NCI-H2081 treated with DMSO at 0.1 percent for 48 hours (cell line): ENCODE results near the gene ATP1A2.
A peak's percentile ranks its signal among the peaks of the same experiment; 100 is the strongest.

Source experiments
- DNase-seq: peaks from one replicate; lab custom pipeline; 2025; lab: John Stamatoyannopoulos, UW

Gene ATP1A2

GRCh38 chr1:160085686-160086455 lies 29.7 kb upstream of the ATP1A2 start:
- peak; percentile 25 for DNase-seq

DNA sequence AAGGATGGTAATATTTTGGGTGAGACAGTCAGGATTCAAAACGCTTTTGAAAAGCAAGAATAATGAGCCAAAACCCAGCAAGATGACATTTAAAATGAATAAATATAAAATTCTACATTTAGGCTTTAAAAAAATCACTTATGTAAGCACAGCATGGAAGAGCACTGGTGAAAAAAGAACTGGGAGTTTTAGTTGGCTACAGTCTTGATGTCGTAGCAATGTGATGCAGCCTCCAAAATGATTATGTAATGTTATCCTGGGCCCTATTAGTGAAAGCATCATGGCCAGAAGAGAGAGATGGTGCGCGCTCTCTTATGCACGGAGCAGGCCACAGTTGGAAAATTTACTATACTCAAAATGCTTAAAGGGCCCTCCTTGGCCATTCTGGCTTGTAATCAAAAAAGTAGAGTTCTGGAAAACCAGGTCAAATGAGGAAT lies 29.1 kb upstream of the ATP1A2 start:
- DNase-seq = no peak

DNA sequence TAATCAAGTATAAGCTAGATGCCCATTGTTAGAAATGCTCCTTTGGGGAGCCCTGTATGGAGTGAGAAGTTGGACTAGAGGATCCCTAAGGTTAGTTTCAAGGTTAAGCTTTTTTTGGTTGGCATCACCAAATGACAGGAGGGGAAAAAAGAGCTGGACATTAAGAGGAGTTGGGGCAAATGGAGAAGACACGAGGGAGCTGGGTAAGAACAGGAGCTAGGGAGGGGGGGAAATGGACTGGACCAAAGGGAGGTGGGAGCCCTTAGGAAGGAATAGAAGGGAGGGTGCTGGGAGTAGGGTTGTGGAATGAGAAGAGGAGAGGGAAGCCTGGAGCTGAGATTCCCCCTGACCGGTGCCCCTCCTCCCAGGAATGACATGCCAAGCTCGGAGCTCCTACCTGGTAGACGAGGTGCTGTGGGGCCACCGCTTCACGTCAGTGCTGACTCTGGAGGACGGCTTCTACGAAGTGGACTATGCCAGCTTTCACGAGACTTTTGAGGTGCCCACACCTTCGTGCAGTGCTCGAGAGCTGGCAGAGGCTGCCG lies 28.4 kb upstream of the ATP1A2 start:
- no peak for DNase-seq

DNA sequence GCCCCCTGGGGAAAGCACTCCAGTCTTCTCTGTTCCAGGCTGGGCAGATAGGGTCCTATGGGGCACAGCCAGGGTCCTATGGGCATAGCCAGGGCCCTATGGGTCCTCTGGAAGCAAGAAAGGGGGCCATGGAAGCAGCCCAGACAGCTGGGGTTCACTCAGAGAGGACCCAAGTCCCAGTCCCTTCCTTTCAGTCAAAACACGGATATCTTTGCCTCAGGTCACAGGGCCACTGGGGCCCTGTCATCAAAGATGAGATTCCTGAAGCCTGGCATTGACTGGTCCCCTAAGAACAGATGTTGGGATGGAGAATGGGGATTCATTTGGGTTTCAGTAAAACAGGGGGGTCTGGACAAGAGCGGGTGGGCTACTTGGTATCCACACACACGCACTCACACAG lies 25.7 kb upstream of the ATP1A2 start:
- no peak for DNase-seq

DNA sequence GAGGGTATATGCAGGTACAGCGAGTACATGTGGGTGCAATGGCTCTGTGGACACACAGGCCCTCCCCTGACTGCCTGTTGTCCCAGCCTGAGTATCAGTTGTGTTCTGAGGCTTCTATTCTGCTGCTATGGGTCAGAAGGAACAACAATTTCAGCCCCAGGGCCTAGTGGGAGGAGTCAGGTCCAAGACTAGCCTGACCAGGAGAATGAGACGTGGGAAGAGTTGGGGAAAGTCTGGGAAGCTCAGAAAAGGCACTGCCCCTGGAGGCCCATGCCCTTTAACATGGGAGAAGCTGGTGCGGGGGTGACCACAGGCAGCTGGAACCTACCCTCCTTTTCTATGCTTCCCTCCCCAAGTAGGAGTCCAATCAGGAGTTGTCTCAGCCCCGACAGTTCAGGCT lies 24.8 kb upstream of the ATP1A2 start:
- no peak for DNase-seq

- no peak for DNase-seq
These were observed 23.8 kb upstream of the ATP1A2 start for GRCh38 chr1:160091666-160092223.

DNA sequence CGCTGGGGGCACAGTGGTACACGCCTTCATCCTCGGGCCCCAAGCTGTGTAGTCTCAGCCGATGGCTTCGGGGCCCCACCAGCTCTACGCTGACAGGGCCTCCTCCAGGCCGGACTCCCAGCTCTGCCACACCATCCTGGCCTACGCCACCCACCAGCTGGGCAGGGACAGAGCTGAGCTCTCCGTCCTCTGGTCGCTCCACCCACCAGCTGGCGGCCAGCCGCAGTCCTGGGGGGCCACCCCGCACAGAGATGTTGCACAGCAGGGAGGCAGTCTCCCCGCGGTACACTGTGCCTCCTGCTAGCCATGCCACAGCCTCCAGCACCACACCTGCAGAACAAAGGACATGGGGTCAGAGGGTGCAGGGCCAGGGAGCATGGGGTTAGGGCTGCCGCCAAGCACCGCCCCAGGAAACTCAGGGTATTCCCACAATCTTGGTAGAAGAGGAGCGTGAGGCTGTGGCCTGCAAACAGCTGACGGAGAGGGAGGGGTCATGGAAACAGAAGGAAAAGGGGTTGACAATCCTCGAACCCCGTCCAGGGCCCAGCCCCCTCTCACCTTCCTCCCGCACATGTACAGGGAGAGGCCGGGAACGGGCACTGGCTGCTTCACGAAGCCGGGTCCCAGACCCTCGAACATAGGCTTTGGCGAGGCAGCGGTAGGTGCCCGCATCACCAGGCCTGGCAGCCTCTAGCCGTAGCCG lies 23.0 kb upstream of the ATP1A2 start:
- DNase-seq = no peak

DNA sequence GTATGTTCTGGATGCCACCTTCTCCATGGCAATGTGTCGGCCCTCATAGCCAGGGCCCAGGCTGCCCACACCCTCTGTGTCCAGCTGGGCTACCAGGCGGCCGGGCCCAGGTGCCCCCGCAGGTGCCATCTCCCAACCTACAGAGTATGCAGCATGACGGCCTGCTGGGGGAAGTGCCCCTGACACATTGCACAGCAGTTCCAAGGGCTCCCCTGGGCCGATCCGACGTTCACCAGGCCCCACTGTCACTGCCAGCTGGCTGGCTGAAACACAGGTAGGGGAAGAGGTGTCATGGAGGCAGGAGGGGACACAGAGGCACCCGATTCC lies 22.5 kb upstream of the ATP1A2 start:
- DNase-seq = no peak

DNA sequence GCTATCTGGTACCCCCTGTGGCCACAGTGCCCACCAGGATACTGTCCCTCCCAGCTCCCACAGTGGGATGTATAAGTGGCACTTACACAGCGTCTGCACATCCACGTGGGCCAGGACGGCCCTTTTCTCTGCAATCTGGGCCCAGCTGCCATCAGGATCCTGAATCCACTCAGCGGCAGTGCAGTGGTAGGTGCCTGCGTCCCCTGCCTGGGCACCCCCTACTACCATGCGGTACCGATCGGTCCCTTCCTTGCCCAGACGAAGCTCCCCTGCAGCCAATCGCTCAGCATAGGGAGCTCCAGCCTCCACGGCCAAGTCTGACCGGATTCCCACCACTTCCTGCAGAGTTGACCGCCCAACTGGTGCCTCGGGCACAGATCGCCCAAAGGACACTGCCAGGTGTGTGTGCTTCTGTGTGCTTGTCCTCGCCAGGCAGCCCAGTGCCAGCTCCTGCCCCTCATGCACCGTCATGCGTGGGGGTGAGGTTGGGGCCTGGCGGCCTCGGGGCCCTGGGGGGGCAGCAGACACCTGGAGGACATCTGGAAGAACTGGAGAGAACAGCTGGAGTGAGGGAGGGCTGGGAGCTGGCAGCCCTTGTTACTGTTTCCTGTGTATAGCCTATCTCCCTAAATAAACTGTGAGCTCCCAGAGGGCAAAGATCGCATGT lies 21.8 kb upstream of the ATP1A2 start:
- DNase-seq = no peak

DNA sequence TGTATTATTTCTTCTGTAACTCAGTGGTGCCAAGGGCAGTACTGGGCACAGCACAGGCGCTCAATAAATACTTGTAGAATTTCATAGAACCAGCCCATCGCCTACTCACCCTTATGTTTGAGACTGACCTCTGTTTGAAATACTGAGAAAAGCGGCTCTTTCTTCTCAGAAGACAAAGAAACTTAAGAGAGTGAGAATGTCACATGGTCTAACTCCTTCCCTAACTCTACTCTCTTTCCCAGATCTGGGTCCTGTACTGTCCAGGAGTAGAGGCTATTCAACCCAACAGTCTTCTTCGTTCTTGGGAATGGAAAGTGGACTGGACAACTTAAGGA lies 21.3 kb upstream of the ATP1A2 start:
- no peak for DNase-seq

DNA sequence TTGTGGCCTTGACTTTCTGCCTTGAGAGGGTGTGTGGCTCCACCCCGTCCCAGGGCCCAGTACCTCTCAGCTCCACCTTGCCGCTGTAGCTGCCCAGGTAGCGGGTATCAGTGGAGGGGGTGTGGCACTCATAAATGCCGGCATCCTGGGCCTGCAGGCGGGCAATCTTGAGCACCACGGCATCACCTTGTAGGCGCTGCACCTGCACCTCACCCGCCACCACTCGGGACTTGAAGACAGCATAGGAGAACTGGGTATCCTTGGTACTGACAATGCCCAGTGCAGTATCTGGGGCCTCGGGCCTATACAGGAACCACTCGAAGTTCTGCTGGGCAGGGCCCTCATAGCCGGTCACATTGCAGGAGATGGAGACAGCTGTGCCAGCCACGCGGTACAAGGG lies 20.8 kb upstream of the ATP1A2 start:
- no peak for DNase-seq

GRCh38 chr1:160095382-160096105 lies 20.0 kb upstream of the ATP1A2 start:
- DNase-seq = no peak

DNA sequence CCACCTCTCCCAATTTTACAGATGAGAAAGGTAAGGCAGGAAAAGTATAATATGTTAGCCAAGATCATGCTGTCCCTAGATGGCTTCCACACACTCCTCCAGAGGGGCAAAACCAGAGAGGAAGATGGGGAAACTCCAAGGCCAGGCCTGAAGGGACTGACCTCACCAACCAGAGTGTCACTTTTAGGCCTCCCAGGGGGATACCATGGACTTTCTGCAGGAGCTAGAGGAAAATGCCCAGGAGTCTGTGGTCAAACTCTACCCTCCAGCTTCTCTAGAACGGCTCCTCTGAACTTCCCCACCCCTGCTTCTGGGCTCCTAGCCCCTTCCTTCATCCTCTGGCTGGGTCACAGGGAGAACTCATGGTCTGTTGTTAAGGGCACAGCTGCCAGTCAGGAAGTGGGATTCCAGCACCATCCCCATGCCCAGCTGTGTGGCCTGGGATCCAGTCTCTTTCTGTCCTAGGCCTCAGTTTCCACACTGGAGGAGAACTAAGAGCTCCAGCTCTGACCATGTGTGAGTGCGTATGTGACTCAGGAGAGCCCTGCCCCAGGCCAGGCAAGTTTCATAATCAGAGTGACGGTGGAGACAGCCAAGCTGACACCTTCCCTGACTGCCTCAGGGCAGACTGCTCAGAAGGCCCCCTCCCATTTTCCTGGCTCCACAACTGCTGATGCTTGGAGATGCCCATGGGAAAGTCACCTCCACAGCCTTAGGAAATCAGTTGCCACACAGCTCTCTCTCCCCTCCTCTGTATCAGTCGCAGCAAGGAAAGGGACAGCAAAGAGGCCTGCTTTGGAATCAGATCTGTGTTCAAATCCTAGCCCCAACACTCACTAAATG lies 19.1 kb upstream of the ATP1A2 start:
- no peak for DNase-seq

DNA sequence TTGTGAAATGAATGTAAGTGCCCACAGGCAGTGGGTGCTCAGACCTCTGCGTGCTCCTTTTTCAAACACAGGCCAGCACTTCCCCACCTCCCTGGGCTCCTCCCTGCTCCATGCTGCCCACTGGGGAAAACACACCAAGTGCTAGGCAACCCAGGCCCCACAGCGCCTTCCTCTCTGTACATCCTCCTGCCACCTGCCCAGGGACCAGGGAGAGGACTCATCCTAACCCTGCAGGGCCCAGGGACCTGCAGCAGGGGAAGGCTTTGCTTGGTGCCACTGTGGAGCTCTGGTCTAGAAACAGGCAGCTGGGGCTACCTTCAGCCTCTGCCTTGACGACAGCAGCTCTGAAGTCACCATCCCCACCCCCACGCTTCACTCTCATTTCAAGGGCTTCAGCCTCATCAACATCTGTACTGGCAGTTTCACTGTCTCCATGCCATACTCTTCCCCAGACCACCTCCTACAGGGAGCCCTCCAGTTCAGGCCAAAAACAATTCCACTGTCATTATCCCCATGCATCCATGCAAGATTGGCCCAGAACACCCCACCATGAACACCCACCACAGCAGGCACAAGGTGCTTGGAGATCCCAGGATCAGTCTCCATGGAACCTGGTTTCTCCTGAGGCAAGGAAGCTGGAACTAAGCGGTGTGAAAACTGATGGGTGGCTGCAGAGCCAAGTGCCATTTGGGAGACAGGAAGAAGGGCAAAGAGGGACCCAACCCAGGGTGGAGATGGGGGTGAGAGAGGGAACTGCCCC lies 18.2 kb upstream of the ATP1A2 start:
- DNase-seq = no peak

- peak; percentile 42 for DNase-seq
These were observed 17.4 kb upstream of the ATP1A2 start, which contains the start of gene IGSF8 for GRCh38 chr1:160097911-160098851. Gene IGSF8, minus strand, starts transcription at chr1:160098619. Its CDS starts 147 bp downstream, at chr1:160098472.

- peak; percentile 51 for DNase-seq
These were observed 16.6 kb upstream of the ATP1A2 start for GRCh38 chr1:160098852-160099561.

DNA sequence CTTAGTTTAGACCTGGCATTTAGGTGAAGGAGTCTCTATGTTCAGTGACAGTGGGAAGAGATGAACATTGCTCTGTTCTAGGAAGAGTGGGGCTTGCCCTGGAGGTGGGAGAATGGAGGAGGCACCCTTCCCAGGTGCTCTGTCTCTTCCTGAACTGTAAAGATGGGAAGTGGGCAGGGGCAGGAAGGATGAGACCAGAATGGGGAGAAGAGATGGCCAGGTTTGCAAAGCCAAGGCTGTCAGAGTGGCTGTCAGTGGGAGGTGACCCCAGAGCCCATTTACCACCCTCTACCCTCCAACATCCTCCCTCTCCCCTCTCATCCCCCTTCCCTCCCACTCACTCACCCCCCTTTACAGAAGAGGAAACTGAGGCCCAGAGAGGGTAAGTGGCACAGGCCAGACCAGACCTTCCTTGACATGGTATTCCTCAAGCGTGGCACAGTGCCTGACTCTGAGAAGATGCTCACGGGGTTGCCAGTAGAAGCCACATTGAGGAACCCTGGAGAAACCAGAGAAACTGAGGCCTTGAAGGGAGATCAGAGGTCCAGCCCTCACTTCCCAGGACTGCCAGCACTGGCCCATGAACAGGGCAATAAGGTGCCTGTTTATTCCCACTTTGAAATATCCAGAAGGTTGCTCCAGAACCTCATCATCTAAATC lies 15.7 kb upstream of the ATP1A2 start:
- DNase-seq = no peak
